NOMO-1 treated with DMSO at 0.1 percent for 48 hours (cell line): ENCODE results near the gene TMEM97.

Source experiments
- DNase-seq: peaks from one replicate; lab custom pipeline; 2025; ENCODE audit not compliant: unreplicated experiment; lab: John Stamatoyannopoulos, UW

Gene TMEM97

DNA sequence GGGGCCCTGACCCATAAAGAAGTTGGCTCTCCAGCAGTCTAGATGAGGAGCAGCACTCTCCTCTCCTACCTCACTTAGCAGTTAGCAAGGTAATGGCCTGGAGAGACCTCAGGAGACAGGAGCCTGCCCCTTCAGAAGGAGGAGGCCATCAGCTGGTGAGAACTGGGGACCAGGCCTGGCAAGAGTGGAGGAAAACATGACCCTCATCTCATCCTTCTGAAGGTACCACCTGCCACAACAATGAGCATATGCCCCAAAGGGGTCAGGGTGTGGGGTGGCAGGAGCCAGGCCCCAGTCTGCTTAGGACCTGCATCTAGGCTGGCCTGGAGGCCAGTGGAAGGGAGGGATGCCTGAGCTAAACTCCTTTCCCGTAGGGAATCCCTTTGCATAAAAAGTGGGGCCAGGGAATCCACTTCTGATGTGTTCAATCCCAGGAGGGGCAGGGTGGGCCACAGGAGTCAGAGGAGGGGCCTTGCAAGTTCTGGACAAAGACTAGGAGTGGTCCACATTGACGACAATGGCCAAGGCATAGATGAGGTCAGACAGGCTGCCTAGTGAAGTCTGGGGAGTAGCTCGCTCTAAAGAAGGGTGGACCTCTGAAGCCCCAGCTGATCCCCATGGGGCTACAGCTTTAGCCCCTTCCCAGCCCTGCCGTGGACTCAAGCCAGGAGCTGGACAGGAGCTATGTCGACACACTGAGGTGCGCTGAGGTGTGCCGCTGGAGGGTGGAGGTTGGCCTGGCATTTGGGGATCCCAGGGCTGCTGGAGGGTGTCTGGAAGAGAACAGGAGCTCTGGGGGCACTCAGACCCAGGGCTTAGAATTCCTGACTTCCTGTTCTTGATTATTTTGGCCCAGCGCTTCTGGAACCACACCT, 45.0 kb downstream of the TMEM97 start:
- DNase-seq, result no peak

DNA sequence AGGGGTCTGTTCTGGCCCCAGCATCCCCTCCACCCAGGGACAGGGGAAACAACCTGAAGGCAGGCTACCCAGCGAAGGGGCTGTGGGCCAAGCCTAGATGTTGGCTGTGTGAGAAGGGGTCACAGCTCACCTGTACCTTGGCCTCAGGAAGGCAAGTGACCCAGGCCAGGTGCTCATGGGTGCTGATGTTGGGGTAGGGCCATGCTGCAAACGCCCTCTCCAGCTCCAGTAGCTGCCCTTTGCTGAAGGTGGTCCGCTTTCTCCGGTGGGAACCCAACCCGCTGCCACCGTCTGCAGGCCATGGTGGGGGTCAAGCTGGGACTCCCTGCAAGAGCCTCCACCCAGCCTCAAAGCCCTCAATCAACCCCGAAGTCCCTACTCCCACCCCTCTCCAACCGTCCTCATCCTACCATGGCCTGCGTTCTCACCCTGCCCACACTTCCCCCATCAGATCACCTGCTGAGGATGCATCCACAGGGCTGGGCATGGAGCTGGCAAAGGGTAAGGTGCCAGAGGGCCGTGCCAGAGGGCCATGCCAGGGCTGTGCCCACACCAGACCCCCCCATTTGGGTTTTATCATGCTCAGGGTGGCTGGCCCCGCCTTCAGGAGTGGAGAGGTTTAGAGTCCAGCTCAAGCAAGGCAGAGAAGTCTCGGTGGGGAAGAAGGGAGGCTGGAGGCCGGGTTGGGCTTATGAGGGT, 45.8 kb downstream of the TMEM97 start, which contains the start of gene SEBOX:
TSS of gene SEBOX (minus strand) at position 535 of the 699 bp plus-strand sequence. CDS start at position 487, 48 bp downstream.
- DNase-seq, result no peak

DNA sequence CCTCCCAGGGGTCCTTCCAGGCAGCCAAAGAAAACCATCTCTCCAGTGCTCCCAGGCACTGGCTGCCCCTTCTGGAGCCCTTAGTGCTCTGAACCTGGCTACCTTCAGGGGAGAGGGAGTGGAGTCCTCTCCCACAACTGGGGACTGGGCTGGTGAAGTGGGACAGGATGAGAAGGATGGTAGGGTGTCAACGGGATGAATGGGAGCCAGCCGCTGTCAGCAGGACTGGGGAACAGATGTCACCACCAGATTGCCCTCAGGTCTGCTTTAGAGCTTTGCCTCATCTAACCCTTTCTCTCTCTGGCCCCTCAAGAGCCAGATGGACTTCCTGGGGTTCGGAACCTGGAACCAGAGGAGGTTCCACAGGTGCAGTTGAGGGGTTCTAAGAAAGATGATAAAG, 46.5 kb downstream of the TMEM97 start:
- no peak for DNase-seq

DNA sequence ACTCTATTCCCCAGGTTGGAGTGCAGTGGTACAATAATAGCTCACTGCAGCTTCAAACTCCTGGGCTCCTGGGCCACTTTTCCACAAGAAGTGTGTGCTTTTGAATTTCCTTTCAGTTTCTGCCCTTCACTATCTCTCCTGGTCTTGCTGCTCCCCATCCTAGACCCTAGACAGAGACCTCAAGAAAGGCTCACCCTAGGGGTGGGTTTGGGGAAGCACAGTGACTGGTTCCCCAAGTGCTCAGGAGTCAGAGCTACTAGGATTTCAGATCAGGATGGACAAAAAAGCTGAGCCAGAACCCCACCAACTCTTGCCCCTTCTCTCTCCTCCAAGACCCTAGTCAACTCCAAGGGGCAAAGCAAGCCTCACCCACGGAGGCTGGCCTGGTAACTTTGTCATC, 47.6 kb downstream of the TMEM97 start:
- no peak for DNase-seq

DNA sequence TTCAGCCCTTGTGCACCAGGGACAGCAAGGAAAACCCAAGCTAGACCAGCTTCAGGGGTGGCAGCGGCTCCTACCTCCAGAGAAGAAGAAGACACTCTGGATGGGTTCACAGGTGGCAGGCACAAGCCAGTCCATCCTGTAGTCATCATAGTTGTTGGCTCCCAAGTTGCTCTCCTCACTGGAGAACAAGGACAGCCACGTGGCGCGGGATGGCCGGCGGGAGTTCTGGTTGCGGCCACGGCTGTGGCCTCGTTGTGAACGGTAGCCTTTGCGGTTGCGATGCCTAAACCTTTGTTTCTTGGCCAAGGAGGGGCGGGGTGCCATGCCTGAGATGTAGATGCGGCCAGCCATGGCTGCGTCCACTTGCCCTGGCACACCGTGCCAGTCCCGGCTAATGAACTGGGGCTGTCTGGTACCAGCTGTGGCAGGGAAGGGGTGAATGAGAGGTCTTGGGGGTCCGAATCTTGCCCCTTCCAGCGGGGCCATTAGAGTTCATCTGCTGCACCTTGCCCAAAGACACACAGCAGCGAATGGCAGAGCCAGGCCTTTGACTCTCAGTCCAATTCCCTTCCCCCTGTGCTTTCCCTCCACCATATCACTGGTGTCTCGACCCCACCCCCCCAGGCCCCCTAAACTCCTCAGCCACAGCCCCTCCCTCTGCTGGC, 48.8 kb downstream of the TMEM97 start:
- no peak for DNase-seq

DNA sequence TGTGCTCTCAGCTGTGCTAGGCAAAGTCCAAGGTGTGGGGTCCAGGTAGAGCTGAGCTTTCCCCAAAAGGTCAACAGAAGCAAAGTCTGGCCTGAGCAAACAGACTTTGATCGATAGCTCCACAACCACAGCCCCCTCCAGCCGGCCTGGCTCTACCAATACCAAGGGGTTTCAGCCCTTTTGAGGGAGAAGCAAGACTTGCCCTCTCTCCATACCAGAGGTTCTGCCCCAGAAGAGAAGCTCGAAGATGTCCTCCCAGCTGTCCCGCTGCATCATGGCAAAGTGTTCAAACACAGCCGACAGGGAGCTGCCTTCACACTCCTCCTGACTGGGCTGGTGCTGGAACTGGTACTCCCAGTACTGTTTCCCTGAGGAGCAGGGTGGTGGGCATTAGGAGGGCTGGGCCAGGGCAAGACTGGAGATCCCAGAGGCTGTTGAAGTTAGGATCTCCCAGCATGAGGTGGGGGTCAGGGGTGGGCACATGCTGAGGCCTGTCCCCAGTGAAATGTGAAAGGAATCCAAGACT, 49.4 kb downstream of the TMEM97 start:
- DNase-seq, result no peak

DNA sequence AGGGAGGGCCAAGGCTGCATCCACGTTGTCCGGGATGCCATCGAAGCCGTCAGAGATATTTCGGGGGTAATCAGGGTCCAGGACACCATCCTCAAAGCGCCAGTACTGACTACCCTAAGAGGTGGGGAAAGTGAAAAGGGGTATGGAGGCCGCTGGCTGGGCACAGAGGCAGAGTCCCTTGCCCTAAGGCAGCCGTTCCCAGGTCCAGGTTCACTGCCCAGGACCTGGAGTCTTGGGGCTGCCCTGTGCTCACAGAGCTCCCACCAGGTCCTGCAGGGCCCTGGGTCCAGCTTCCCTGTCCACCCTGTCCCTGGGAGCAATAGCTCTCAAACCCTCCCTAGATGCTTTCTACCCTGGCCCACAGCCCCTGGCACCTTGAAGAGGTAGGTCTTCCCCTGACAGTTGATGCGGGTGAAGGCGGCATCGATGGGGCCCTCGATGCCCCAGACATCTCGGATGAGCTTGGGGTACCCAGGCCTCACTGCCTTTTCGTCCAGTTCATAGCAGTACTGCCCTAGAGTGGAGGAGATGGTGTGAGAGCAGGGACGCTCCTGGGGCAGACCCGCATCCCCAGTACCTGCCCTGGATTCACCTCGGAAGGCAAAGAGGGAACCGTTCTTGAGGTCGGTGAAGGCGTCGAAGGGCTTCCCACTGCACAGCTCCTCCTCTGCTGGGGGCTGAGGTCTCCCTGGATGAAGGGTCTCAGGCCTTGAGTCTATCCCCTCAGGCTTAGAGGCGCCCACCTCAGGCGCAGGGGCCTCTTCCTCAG, 50.1 kb downstream of the TMEM97 start:
- DNase-seq, result no peak

DNA sequence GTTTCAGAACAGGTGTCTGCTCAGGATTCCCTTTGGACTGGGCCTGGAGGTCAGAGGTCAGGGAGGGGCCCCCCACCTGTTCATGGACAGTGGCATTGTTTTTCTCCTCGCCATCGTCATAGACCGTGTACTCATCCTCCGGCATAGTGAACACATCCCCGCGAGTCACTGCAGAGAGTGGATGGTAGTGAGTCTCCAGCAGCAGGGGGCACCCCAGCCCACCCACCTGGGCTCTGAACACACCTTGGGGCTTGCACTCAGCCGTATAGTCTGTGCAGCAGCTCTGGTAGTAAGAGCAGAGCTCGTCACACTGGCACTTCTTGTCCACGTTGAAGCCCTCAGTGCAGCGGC, 50.7 kb downstream of the TMEM97 start:
- DNase-seq, result no peak

DNA sequence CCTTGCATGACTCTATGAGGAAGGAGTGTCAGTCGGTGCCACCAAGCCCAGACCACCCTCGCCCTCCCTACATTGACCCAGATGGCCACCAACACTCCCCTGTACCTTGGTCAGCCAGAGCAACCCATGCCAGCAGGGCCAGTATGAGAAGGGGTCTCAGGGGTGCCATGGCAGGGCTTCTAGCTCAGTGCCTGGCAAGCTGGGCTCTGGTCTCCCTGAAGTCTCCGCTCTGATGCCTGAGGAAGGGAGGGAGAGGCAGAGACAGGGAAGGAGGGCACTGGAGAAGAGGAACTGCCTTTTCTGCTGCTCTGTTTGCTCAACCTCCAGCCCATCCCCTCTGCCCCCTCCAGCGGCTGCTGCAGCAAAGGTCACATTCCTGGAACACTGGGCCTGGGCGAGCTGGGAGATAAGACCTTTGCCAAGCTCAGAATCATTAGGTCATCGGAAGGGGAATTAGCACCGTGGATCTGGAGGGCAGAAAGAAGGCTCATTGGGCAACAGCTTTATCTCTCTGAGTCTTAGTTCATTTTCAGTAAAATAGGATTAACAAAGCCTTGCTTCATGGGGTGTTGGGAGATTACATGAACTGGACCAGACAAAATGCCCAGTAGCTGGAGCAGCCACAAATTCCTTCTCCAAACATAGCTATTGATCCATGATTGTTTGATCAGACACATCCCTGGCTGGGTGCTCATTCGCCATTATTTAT, 51.2 kb downstream of the TMEM97 start, which contains the start of gene VTN:
TSS of gene VTN (minus strand) at position 273 of the 709 bp plus-strand sequence. CDS start at position 169, 104 bp downstream.
- DNase-seq, result no peak

DNA sequence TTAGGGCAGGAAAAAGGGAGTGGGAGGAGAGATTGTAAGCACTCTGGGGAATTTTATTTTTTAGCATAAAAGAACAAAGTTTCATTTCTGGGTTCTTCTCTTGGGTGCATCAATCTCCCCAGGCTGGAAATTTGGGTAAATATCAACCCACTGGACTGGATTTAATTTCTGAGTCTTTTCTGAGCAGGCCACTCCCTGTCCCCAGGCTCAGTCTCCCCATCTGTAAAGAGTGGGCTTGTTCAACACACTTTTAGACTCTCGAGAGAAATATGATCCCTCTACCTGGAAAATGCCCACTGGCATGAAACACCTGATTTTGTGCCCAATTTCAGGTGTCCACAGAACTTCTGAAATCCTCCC, 51.7 kb downstream of the TMEM97 start:
- no peak for DNase-seq

DNA sequence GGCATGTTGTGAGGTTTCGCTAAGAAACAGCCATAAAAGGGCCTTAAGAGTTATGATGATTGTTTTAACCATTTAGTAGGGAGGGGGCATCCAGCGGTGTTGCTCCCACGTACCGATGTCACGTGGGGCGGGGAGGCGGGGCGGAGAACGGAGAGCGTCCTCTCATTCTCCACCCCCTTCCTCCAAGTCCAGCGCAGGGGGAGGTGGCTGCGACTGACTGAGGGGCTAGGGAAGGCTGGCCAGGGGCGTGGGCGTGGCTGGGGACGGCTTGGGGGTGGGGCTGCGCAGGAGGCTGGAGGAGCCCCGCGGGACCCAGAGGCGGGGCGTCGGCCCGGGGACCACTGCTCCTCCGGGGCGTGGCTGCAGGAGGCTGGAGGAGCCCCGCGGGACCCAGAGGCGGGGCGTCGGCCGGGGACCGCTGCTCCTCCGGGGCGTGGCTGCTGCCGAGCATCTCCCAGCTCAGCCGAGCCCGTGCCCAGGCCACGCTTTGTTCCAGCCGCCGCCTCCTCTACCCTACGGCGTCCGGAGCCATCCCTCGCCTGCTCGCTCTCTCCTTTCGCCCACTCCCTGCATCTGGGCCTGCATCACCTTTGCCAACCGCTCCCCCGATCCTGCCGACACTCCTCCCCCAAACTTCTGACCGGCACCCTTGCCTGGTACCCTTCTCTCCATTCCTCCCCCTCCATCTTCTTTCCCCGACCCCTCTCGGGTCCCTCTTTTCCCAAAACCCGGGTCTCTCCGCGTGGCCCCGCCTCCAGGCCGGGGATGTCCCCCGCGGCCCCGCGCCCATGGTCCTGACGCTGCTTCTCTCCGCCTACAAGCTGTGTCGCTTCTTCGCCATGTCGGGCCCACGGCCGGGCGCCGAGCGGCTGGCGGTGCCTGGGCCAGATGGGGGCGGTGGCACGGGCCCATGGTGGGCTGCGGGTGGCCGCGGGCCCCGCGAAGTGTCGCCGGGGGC, 52.5 kb downstream of the TMEM97 start, which contains the start of gene SARM1:
TSS of gene SARM1 (plus strand) at position 450 of the 958 bp plus-strand sequence. CDS start at position 789, 339 bp downstream.
- no peak for DNase-seq

DNA sequence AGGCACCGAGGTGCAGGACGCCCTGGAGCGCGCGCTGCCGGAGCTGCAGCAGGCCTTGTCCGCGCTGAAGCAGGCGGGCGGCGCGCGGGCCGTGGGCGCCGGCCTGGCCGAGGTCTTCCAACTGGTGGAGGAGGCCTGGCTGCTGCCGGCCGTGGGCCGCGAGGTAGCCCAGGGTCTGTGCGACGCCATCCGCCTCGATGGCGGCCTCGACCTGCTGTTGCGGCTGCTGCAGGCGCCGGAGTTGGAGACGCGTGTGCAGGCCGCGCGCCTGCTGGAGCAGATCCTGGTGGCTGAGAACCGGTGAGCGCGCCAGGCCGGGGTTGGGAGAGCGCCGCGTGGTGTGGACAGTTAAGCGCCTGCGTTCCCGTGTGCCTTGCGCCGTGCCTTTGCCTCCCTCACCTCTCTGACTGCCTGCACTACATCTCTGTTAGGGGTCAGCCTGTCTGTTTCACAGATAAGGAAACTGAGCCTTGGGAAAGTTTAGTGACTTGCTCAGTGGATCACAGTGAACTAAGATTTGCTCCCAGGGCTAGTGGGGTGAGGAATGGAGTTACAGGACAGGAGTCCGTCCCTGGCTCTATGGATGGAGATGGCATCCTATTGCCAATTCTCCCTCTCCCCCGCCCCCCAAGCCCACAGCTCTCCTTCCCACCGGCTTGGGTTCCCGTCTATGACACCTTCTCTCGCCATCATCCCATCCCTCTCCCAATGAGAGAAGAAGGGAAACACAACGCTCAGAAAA, 53.4 kb downstream of the TMEM97 start:
- no peak for DNase-seq

DNA sequence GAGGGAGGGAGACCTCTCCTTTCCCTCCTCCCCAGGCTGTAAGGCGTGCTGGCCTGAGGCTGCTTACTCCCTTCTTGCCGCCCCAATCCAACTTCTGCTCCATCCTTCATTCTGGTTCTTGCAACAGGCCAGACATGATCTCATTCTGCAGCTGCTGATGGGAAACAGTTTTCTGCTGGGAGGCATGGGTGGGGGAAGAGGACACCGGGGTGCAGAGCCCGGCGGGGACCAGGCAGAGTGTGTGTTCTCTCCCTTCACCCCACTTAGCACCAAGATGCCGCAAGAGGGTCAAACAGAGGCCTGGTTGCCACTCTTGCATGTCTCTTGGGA, 53.9 kb downstream of the TMEM97 start:
- DNase-seq, result no peak
